Measurements from ENCODE around the gene SRBD1.

DNA sequence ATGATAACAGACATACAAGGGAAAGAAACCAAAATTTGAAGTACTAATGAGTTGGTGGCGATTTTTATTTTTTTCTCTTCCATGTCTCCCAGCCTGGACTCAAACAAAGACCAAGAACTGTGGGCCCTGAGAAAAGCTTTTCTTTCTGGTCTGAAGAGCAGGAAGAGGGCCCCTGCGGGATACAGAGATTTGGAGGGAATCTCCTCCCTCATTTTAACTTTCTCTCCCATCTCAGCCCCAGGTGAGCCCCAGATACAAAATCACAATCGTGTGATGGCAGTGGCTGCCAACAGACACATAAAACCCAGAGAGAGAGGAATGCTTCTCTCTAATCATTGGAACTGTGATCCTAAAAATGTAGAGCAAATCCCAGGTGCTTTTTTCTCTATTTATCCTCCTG lies 20.9 kb upstream of the SRBD1 start:
- TF ChIP-seq CTCF (IDR thresholded peaks at IDR 0.05), result no peak
- TF ChIP-seq RAD21 (conservative IDR thresholded peaks at IDR 0.05 in 1 of 2, IDR thresholded peaks at IDR 0.05 in 1 of 2), result no peak
- TF ChIP-seq EP300 (IDR thresholded peaks at IDR 0.05), result no peak
